Stimulated activated CD4-positive, alpha-beta T cell treated with anti-CD3 and anti-CD28 coated beads, Interleukin-4, amount 100 ng/mL, for 4 hours (primary cell): ENCODE results near the gene PDE4DIP.
"Not testable (repeated sequence)": the region's sequence is repeated elsewhere in the genome, so short reads cannot be mapped to it uniquely, and the experiment has no call there.

Experiments
- DNase-seq, 2 experiments: peaks; one replicate each; pipeline ENCODE4 v3.0.0-alpha.2; 2020

PDE4DIP gene

GRCh38 chr1:148923798-148924197, 79.6 kb downstream of the PDE4DIP start:
- not testable (repeated sequence) for DNase-seq

- not testable (repeated sequence) for DNase-seq
Measured at GRCh38 chr1:148927645-148928044, 83.4 kb downstream of the PDE4DIP start.

GRCh38 chr1:148929253-148929652, 85.0 kb downstream of the PDE4DIP start:
- DNase-seq: not testable (repeated sequence)

- not testable (repeated sequence) for DNase-seq
Measured at GRCh38 chr1:148935381-148936002, 91.3 kb downstream of the PDE4DIP start.

GRCh38 chr1:148942906-148943305, 98.7 kb downstream of the PDE4DIP start:
- not testable (repeated sequence) for DNase-seq

GRCh38 chr1:148945130-148945529, 100.9 kb downstream of the PDE4DIP start:
- not testable (repeated sequence) for DNase-seq

GRCh38 chr1:148948768-148949167, 104.5 kb downstream of the PDE4DIP start:
- not testable (repeated sequence) for DNase-seq

GRCh38 chr1:148951336-148952227, 107.4 kb downstream of the PDE4DIP start:
- peak; percentile 57 to 64 for DNase-seq

GRCh38 chr1:148952253-148952937, 108.2 kb downstream of the PDE4DIP start:
- DNase-seq: peak; percentile 55 to 61

GRCh38 chr1:148952938-148953616, 108.8 kb downstream of the PDE4DIP start:
- peak in 1 of 2 experiments; percentile 4 for DNase-seq

GRCh38 chr1:148953730-148954129, 109.5 kb downstream of the PDE4DIP start:
- DNase-seq: not testable (repeated sequence)

GRCh38 chr1:148958343-148958742, 114.1 kb downstream of the PDE4DIP start:
- not testable (repeated sequence) for DNase-seq

GRCh38 chr1:148960212-148961000, 116.2 kb downstream of the PDE4DIP start:
- not testable (repeated sequence) for DNase-seq

GRCh38 chr1:148962127-148962857, 118.1 kb downstream of the PDE4DIP start:
- DNase-seq: not testable (repeated sequence)

- not testable (repeated sequence) for DNase-seq
Measured at GRCh38 chr1:148966084-148966483, 121.9 kb downstream of the PDE4DIP start.

- DNase-seq: not testable (repeated sequence)
Measured at GRCh38 chr1:148967580-148967979, 123.4 kb downstream of the PDE4DIP start.

- not testable (repeated sequence) for DNase-seq
Measured at GRCh38 chr1:148968682-148969081, 124.5 kb downstream of the PDE4DIP start.

- DNase-seq: not testable (repeated sequence)
Measured at GRCh38 chr1:148969126-148969525, 124.9 kb downstream of the PDE4DIP start.

GRCh38 chr1:148975453-148975852, 131.2 kb downstream of the PDE4DIP start:
- DNase-seq: not testable (repeated sequence)

- not testable (repeated sequence) for DNase-seq
Measured at GRCh38 chr1:148975866-148976537, 131.8 kb downstream of the PDE4DIP start.
